ENCODE data around the gene STXBP1. TPM values are rescaled to one million over a fixed set of nuclear protein-coding genes. Genes with fewer than 3 reads are reported as not detected.

The STXBP1 gene
- total and polyA plus RNA-seq, 2 of the 13 experiments (the other 11 are each of a cell fraction or from before 2014, with no cell fraction given) = 2.9 TPM

DNA sequence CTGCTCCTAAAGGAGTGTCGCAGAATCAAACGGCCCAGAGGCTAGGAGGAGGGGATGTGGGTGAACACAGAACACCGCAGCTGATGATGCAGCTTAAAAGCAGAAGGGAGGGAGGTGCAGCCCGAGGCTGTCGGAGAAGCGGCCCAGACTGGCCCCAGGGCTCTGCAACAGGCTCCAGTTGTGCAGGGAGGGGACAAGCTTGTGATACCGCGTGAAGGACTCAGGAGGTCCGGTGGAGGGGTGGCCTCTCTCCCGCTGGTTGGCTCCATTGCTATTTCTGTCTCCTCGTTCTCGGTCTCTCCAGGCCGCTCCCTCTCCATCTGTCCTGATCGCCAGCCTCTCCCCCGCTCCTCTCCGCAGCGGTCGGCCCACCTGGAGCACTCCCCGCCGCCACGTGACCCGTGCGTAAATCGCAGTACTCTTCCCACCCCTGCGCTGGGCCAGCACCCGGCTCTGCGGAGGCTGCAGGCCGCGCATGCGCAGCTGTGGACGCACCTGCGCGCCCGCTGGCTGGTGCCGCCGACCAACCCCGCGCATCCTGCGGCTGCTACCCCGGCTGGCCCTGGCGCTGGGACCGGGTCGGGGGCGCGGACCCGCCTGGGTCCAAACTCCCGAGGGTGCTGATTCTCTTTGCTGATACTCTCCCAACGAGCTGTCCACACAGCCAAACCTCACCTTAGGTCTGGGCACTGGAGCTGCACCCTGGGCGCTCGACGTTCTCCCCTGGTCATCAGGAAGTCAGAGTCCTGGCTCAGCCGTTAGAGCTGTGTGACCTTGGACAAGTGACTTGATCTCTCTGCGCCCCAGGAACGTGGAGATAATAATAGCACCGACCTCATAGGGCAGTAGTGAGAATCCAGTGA, 3.7 kb upstream of the STXBP1 start (continued):
- TF ChIP-seq ELK4 (CRISPR knock-in tag; IDR thresholded peaks at IDR 0.05; ENCODE audit: borderline replicate concordance) (no peak), BCL3 (CRISPR knock-in tag; IDR thresholded peaks at IDR 0.05) (peak; percentile 72; the same call in 1 of the 2 replicates), ZSCAN30 (CRISPR knock-in tag; IDR thresholded peaks at IDR 0.05) (no peak), ZNF530 (CRISPR knock-in tag; IDR thresholded peaks at IDR 0.05; ENCODE audit: low read depth) (no peak), SRSF4 (IDR thresholded peaks at IDR 0.05; ENCODE audit: low read depth, low read length, poor library complexity, severe bottlenecking) (no peak), CCAR2 (optimal IDR thresholded peaks at IDR 0.05; ENCODE audit: low read depth, low read length) (no peak), ATF1 (CRISPR knock-in tag; IDR thresholded peaks at IDR 0.05) (no peak), ZNF660 (CRISPR knock-in tag; IDR thresholded peaks at IDR 0.05; ENCODE audit: borderline replicate concordance, low read depth) (no peak), TEAD2 (CRISPR knock-in tag; IDR thresholded peaks at IDR 0.05) (no peak), HOXA3 (CRISPR knock-in tag; IDR thresholded peaks at IDR 0.05) (peak; percentile 58; the same call in 1 of the 2 replicates), ZNF296 (CRISPR knock-in tag; conservative IDR thresholded peaks at IDR 0.05) (no peak), ZNF331 (CRISPR knock-in tag; IDR thresholded peaks at IDR 0.05) (peak; percentile 60), GPBP1L1 (CRISPR knock-in tag; IDR thresholded peaks at IDR 0.05) (no peak), ZBTB7B (CRISPR knock-in tag; IDR thresholded peaks at IDR 0.05) (0 out of 2 replicates have a peak, but pooled peaks have one; percentile 62), FOSL1 (CRISPR knock-in tag; IDR thresholded peaks at IDR 0.05; ENCODE audit: borderline replicate concordance) (no peak), ZNF572 (CRISPR knock-in tag; IDR thresholded peaks at IDR 0.05) (no peak), ETV5 (CRISPR knock-in tag; IDR thresholded peaks at IDR 0.05; ENCODE audit: borderline replicate concordance) (peak; percentile 31; the same call in 1 of the 2 replicates)
- TF ChIP-seq, protein P1, sequence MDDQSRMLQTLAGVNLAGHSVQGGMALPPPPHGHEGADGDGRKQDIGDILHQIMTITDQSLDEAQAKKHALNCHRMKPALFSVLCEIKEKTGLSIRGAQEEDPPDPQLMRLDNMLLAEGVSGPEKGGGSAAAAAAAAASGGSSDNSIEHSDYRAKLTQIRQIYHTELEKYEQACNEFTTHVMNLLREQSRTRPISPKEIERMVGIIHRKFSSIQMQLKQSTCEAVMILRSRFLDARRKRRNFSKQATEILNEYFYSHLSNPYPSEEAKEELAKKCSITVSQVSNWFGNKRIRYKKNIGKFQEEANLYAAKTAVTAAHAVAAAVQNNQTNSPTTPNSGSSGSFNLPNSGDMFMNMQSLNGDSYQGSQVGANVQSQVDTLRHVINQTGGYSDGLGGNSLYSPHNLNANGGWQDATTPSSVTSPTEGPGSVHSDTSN (CRISPR knock-in tag; IDR thresholded peaks at IDR 0.05; ENCODE audit: borderline replicate concordance) = no peak
- TF ChIP-seq, protein P2, sequence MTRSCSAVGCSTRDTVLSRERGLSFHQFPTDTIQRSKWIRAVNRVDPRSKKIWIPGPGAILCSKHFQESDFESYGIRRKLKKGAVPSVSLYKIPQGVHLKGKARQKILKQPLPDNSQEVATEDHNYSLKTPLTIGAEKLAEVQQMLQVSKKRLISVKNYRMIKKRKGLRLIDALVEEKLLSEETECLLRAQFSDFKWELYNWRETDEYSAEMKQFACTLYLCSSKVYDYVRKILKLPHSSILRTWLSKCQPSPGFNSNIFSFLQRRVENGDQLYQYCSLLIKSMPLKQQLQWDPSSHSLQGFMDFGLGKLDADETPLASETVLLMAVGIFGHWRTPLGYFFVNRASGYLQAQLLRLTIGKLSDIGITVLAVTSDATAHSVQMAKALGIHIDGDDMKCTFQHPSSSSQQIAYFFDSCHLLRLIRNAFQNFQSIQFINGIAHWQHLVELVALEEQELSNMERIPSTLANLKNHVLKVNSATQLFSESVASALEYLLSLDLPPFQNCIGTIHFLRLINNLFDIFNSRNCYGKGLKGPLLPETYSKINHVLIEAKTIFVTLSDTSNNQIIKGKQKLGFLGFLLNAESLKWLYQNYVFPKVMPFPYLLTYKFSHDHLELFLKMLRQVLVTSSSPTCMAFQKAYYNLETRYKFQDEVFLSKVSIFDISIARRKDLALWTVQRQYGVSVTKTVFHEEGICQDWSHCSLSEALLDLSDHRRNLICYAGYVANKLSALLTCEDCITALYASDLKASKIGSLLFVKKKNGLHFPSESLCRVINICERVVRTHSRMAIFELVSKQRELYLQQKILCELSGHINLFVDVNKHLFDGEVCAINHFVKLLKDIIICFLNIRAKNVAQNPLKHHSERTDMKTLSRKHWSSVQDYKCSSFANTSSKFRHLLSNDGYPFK (CRISPR knock-in tag; IDR thresholded peaks at IDR 0.05; ENCODE audit: borderline replicate concordance) = no peak
- TF ChIP-seq, protein P3, sequence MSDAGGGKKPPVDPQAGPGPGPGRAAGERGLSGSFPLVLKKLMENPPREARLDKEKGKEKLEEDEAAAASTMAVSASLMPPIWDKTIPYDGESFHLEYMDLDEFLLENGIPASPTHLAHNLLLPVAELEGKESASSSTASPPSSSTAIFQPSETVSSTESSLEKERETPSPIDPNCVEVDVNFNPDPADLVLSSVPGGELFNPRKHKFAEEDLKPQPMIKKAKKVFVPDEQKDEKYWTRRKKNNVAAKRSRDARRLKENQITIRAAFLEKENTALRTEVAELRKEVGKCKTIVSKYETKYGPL (CRISPR knock-in tag; IDR thresholded peaks at IDR 0.05) = no peak

Measured in HepG2 (cell line).